Activated T-cell treated with anti-CD3 and anti-CD28 coated beads, Interleukin-2, amount 50 U/mL, for 72 hours (primary cell): ENCODE measurements around the gene IL12B. TPM values are rescaled to one million over a fixed set of nuclear protein-coding genes. Genes with fewer than 3 reads are reported as not detected.
A peak's percentile ranks its signal among the peaks of the same experiment; 100 is the strongest.
"Not testable (repeated sequence)": the region's sequence is repeated elsewhere in the genome, so short reads cannot be mapped to it uniquely, and the experiment has no call there.

Source experiments
- ATAC-seq, 2 donors: fragments of 150-1000 bp; cut with Tn5 transposase; replicated peaks in 1 of 2; 2 replicates each; pipeline ENCODE4 v1.10.0; 2021; ENCODE audit warnings: moderate library complexity in 2 of 2, mild to moderate bottlenecking in 1 of 2
- DNase-seq, 2 donors: peaks; one replicate each; pipeline ENCODE4 v3.0.0; 2021 to 2022; ENCODE audit warnings: mixed read lengths in 1 of 2
- H3K27ac Mint-ChIP-seq: one replicate; pipeline ENCODE4 v1.8.0; 2022; ENCODE audit warnings: mild to moderate bottlenecking, moderate library complexity, mixed read lengths
- H3K27me3 Mint-ChIP-seq: one replicate; pipeline ENCODE4 v1.8.0; 2022; ENCODE audit warnings: low read depth, mixed read lengths
- H3K36me3 Mint-ChIP-seq, 2 donors: one replicate each; pipeline ENCODE4 v1.8.0; 2022; ENCODE audit warnings: mixed read lengths in 2 of 2, mild to moderate bottlenecking in 1 of 2; ENCODE audit not compliant: insufficient read depth in 2 of 2
- H3K4me1 Mint-ChIP-seq: one replicate; pipeline ENCODE4 v1.8.0; 2022; ENCODE audit warnings: low read depth, mixed read lengths
- H3K4me3 Mint-ChIP-seq, 2 donors: one replicate each; pipeline ENCODE4 v1.8.0; 2022; ENCODE audit warnings: mild to moderate bottlenecking in 2 of 2, mixed read lengths in 2 of 2, moderate library complexity in 2 of 2
- H3K9me3 Mint-ChIP-seq, 2 donors: one replicate each; pipeline ENCODE4 v1.8.0; 2022; ENCODE audit warnings: mixed read lengths in 2 of 2
- total RNA-seq, 2 donors: library from RNA; stranded (reverse); gene quantifications; one replicate each; pipeline ENCODE4 v1.2.3, GENCODE V29; 2022

Gene IL12B
- not detected for total RNA-seq

- DNase-seq = no peak
- H3K27me3 Mint-ChIP-seq = peaks cover 21% of the 10 kb centered on the region
- peaks cover 8% of the 10 kb centered on the region for H3K4me1 Mint-ChIP-seq
- H3K36me3 Mint-ChIP-seq = no peaks in the 10 kb centered on the region
- H3K4me3 Mint-ChIP-seq = peak within 1 kb of the TSS; percentile 77
- no peaks in the 10 kb centered on the region for H3K9me3 Mint-ChIP-seq
- ATAC-seq = no peak
- H3K27ac Mint-ChIP-seq = no peak within 1 kb of the TSS
Observed at GRCh38 chr5:159330131-159330800, at the start of gene IL12B. TSS of gene IL12B (minus strand) at chr5:159330487. CDS start at chr5:159326782, 3,705 bp downstream.

DNA sequence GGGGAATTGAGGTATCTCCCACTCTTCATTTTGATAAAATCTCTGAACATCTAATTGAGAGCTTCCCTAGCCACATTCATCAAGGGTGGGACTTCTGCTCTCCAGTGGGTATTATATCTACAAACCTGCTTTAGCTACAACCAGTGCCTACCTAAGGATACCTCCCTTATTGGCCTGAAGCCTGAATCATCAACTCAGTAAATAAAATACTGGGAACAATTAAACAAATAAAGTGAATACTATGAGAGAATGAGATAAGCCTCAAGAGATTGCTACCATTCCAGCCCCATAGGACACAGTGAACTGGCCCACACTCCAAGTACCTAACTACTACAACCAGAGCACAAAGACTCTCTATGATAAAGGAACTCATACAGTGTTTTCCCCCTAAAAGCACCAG lies 47.4 kb upstream of the IL12B start:
- ATAC-seq = no peak
- DNase-seq = no peak
- Mint-ChIP-seq H3K27ac (no peak overlapping the region), H3K36me3 (peaks cover 17 to 19% of the 10 kb centered on the region in 2 donors), H3K4me3 (no peak overlapping the region), H3K4me1 (no peaks in the 10 kb centered on the region), H3K27me3 (no peaks in the 10 kb centered on the region), H3K9me3 (peaks cover 15 to 18% of the 10 kb centered on the region in 2 donors)

GRCh38 chr5:159367866-159368265 lies 37.6 kb upstream of the IL12B start:
- not testable (repeated sequence) for ATAC-seq, DNase-seq, H3K27me3 Mint-ChIP-seq, H3K4me1 Mint-ChIP-seq, H3K4me3 Mint-ChIP-seq, H3K27ac Mint-ChIP-seq, H3K36me3 Mint-ChIP-seq, H3K9me3 Mint-ChIP-seq

- H3K27me3 Mint-ChIP-seq, H3K27ac Mint-ChIP-seq, H3K4me3 Mint-ChIP-seq, H3K36me3 Mint-ChIP-seq, DNase-seq, H3K9me3 Mint-ChIP-seq, H3K4me1 Mint-ChIP-seq, ATAC-seq: not testable (repeated sequence)
Observed at GRCh38 chr5:159366776-159367175, 36.5 kb upstream of the IL12B start.

DNA sequence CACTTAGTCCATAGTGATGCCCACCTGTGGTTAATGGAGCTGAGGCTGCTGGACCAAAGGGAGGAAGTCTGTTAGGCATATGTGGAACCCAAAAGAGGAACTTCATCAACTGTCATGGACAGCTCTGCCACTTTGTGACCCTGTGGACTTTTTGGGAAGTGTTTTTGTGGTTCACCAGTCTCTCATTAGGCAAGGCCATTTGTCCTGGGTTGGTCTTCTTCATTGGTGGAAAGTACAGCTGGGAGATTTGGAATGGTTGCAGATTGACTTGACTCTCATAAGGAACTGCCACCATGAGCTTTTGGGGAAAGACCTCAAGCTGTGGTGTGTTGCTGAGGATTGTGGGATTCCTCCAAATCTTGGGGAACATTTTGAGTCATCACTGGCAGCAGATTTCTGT lies 31.9 kb upstream of the IL12B start:
- Mint-ChIP-seq H3K36me3 (no peaks in the 10 kb centered on the region), H3K27ac (no peak overlapping the region), H3K4me3 (no peak overlapping the region), H3K27me3 (peaks cover 7% of the 10 kb centered on the region), H3K9me3 (no peaks in the 10 kb centered on the region), H3K4me1 (no peaks in the 10 kb centered on the region)
- DNase-seq = no peak
- ATAC-seq = no peak

- H3K4me1 Mint-ChIP-seq, H3K27ac Mint-ChIP-seq, DNase-seq: not testable (repeated sequence)
Observed at GRCh38 chr5:159359871-159360270, 29.6 kb upstream of the IL12B start.

DNA sequence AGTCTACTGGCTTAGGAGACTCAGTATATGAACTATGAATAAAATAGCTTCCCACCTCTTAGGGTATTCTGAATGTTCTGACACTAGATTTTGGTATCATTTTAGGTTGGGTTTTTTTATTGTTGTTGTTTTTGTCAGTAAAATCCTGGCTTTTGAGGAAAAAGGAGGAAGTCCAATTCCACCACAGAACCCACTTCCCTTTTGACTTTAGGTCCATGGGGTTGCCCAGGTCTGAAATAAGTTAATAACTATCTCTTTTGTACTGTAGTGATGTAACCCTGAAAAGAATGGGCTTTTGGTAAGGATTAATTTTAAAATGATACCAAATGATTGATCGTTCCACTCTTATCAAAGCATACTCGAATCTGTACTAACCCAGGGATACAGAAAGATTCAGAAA lies 29.1 kb upstream of the IL12B start:
- Mint-ChIP-seq H3K9me3 (no peaks in the 10 kb centered on the region), H3K27me3 (no peaks in the 10 kb centered on the region), H3K4me3 (no peak overlapping the region), H3K36me3 (no peaks in the 10 kb centered on the region), H3K4me1 (no peaks in the 10 kb centered on the region), H3K27ac (no peak overlapping the region)
- ATAC-seq (no peak), DNase-seq (no peak)

More at GRCh38 chr5:159359871-159360270, 29.6 kb upstream of the IL12B start:
- H3K9me3 Mint-ChIP-seq, H3K36me3 Mint-ChIP-seq, H3K4me3 Mint-ChIP-seq, H3K27me3 Mint-ChIP-seq, ATAC-seq: not testable (repeated sequence)

- Mint-ChIP-seq H3K4me3 (no peak overlapping the region), H3K9me3 (peaks cover 0 to 2% of the 10 kb centered on the region in 2 donors), H3K4me1 (no peaks in the 10 kb centered on the region), H3K27me3 (peaks cover 6% of the 10 kb centered on the region), H3K36me3 (no peaks in the 10 kb centered on the region), H3K27ac (no peak overlapping the region)
- no peak for DNase-seq
- ATAC-seq = no peak
Observed at GRCh38 chr5:159353661-159354252, 23.5 kb upstream of the IL12B start.

- H3K27me3 Mint-ChIP-seq, ATAC-seq, H3K36me3 Mint-ChIP-seq, H3K9me3 Mint-ChIP-seq, H3K4me3 Mint-ChIP-seq, H3K27ac Mint-ChIP-seq, H3K4me1 Mint-ChIP-seq, DNase-seq: not testable (repeated sequence)
Observed at GRCh38 chr5:159350644-159351043, 20.4 kb upstream of the IL12B start.

DNA sequence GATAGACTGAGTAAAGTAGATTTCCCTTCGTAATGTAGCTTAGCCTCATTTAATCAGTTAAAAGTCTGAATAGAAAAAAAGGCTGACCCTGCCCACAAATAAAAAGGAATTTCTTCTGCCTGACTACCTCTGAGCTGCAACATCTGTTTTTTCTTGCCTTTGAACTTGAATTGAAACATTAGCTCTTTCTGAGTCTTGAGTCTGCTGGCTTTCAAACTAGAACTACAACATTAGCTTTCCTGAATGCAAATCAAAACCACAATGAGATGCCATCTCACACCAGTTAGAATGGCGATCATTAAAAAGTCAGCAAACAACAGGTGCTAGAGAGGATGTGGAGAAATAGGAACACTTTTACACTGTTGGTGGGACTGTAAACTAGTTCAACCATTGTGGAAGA lies 19.9 kb upstream of the IL12B start:
- not testable (repeated sequence) for DNase-seq, H3K4me1 Mint-ChIP-seq, ATAC-seq, H3K27me3 Mint-ChIP-seq, H3K27ac Mint-ChIP-seq, H3K4me3 Mint-ChIP-seq, H3K9me3 Mint-ChIP-seq, H3K36me3 Mint-ChIP-seq

DNA sequence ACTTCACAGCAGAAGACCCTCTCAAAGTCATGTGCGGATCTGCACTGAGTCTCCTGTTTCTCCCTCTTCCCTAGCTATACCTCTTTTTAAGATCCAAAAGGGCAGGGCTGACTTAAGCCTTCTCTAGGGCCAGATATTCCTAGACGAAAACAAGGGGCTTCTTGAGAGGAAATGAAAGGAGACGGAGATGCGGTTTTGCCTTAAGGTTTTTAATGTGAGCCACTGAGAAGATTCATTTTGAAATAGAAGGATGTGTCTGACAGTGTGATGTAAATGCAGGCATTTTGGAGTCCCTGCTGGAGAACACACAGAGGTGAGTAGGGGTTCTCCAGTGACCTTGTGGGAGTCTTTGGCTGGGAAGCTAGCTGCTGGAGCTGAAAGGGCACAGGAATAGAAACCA lies 15.6 kb upstream of the IL12B start:
- Mint-ChIP-seq H3K27ac (no peak overlapping the region), H3K9me3 (peaks cover 0 to 4% of the 10 kb centered on the region in 2 donors), H3K27me3 (peaks cover 6% of the 10 kb centered on the region), H3K4me3 (no peak overlapping the region), H3K36me3 (peaks cover 0 to 4% of the 10 kb centered on the region in 2 donors), H3K4me1 (peaks cover 22% of the 10 kb centered on the region)
- ATAC-seq (no peak), DNase-seq (no peak)

DNA sequence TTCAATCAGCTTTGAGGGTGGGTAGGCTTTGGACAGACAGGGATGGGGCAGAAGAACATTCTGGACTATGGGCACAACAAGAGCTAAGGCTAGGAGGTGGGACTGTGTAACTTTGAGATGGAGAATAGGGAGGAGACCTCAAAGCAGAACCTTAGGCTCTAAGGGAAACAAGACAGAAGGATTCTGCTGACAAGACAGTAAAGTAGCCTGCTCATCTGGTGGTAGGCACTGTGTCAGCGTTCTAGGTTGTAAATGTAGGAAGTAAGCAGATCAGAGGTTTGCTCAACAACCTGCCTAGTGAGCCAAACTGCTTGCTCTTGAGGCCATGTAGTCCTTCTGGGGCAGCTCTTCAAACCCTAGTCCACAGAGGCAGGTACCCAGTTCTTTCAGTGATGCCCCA lies 15.0 kb upstream of the IL12B start:
- H3K36me3 Mint-ChIP-seq = peaks cover 0 to 4% of the 10 kb centered on the region in 2 donors

GRCh38 chr5:159343295-159344094 lies 13.2 kb upstream of the IL12B start:
- H3K9me3 Mint-ChIP-seq = peaks cover 0 to 2% of the 10 kb centered on the region in 2 donors
- H3K36me3 Mint-ChIP-seq = peaks cover 0 to 4% of the 10 kb centered on the region in 2 donors
- H3K27ac Mint-ChIP-seq = no peak overlapping the region
- DNase-seq = no peak
- H3K4me1 Mint-ChIP-seq = peaks cover 29% of the 10 kb centered on the region
- no peaks in the 10 kb centered on the region for H3K27me3 Mint-ChIP-seq
- no peak overlapping the region for H3K4me3 Mint-ChIP-seq
- ATAC-seq = peak in 1 of 2 donors; percentile 27

More for the DNA sequence above, 15.0 kb upstream of the IL12B start:
- Mint-ChIP-seq H3K4me1 (peaks cover 27% of the 10 kb centered on the region), H3K27me3 (peaks cover 6% of the 10 kb centered on the region), H3K9me3 (peaks cover 0 to 4% of the 10 kb centered on the region in 2 donors), H3K27ac (no peak overlapping the region), H3K4me3 (no peak overlapping the region)
- no peak for ATAC-seq
- DNase-seq = no peak
